Measurements from ENCODE around the gene KRT78.

The KRT78 gene

GRCh38 chr12:52812073-52812400, 36.8 kb downstream of the KRT78 start:
- DNase-seq (ENCODE audit: low spot score), result no peak

GRCh38 chr12:52811191-52812072, 37.4 kb downstream of the KRT78 start:
- no peak for DNase-seq (ENCODE audit: low spot score)

- no peak for DNase-seq (ENCODE audit: low spot score)
Observed at GRCh38 chr12:52810554-52810953, 38.2 kb downstream of the KRT78 start.

- no peak for DNase-seq (ENCODE audit: low spot score)
Observed at GRCh38 chr12:52809166-52809565, 39.6 kb downstream of the KRT78 start.

- no peak for DNase-seq (ENCODE audit: low spot score)
Observed at GRCh38 chr12:52808573-52809160, 40.1 kb downstream of the KRT78 start.

- DNase-seq (ENCODE audit: low spot score), result no peak
Observed at GRCh38 chr12:52807544-52808470, 41.0 kb downstream of the KRT78 start.

- DNase-seq (ENCODE audit: low spot score), result no peak
Observed at GRCh38 chr12:52806821-52807543, 41.8 kb downstream of the KRT78 start.

- no peak for DNase-seq (ENCODE audit: low spot score)
Observed at GRCh38 chr12:52806169-52806811, 42.5 kb downstream of the KRT78 start.

- no peak for DNase-seq (ENCODE audit: low spot score)
Observed at GRCh38 chr12:52805739-52806138, 43.1 kb downstream of the KRT78 start.

- DNase-seq (ENCODE audit: low spot score), result no peak
Observed at GRCh38 chr12:52805000-52805399, 43.8 kb downstream of the KRT78 start.

GRCh38 chr12:52802442-52802841, 46.4 kb downstream of the KRT78 start:
- DNase-seq (ENCODE audit: low spot score), result no peak

GRCh38 chr12:52801773-52802172, 47.0 kb downstream of the KRT78 start:
- no peak for DNase-seq (ENCODE audit: low spot score)

- DNase-seq (ENCODE audit: low spot score), result no peak
Observed at GRCh38 chr12:52800259-52800917, 48.4 kb downstream of the KRT78 start.

- no peak for DNase-seq (ENCODE audit: low spot score)
Observed at GRCh38 chr12:52799505-52800211, 49.1 kb downstream of the KRT78 start.

- DNase-seq (ENCODE audit: low spot score), result no peak
Observed at GRCh38 chr12:52798671-52799504, 49.9 kb downstream of the KRT78 start.

- DNase-seq (ENCODE audit: low spot score), result no peak
Observed at GRCh38 chr12:52798003-52798670, 50.7 kb downstream of the KRT78 start.

- no peak for DNase-seq (ENCODE audit: low spot score)
Observed at GRCh38 chr12:52797529-52797894, 51.3 kb downstream of the KRT78 start.

GRCh38 chr12:52796839-52797528, 51.8 kb downstream of the KRT78 start:
- DNase-seq (ENCODE audit: low spot score), result no peak

Measured in HuH-7 (cell line).